IPS-20b (cell line): ENCODE data around the gene CFAP46.

Source experiments
- H3K27ac ChIP-seq: one replicate; pipeline ENCODE4 v1.5.1; 2013; ENCODE audit warnings: low read length
- H3K27me3 ChIP-seq: 2 replicates; pipeline ENCODE4 v1.6.1; 2013; ENCODE audit warnings: mild to moderate bottlenecking, low read length, inconsistent platforms; ENCODE audit not compliant: insufficient read depth
- H3K36me3 ChIP-seq: 2 replicates; pipeline ENCODE4 v1.6.1; 2013; ENCODE audit warnings: low read depth, mild to moderate bottlenecking, inconsistent platforms, low read length, moderate library complexity; ENCODE audit not compliant: insufficient read depth
- H3K4me1 ChIP-seq: 2 replicates; pipeline ENCODE4 v1.6.1; 2013; ENCODE audit warnings: mild to moderate bottlenecking, control low read depth, inconsistent platforms, low read length, moderate library complexity; ENCODE audit not compliant: insufficient read depth
- H3K4me3 ChIP-seq: 2 replicates; pipeline ENCODE4 v1.5.1; 2013; ENCODE audit warnings: mild to moderate bottlenecking, low read length, inconsistent platforms
- H3K9ac ChIP-seq: 2 replicates; pipeline ENCODE4 v1.6.1; 2013; ENCODE audit warnings: low read depth, mild to moderate bottlenecking, inconsistent platforms, low read length, moderate library complexity
- H3K9me3 ChIP-seq: 2 replicates; pipeline ENCODE4 v1.6.1; 2013; ENCODE audit warnings: mild to moderate bottlenecking, low read depth, low read length, inconsistent platforms; ENCODE audit not compliant: insufficient read depth

Gene CFAP46

DNA sequence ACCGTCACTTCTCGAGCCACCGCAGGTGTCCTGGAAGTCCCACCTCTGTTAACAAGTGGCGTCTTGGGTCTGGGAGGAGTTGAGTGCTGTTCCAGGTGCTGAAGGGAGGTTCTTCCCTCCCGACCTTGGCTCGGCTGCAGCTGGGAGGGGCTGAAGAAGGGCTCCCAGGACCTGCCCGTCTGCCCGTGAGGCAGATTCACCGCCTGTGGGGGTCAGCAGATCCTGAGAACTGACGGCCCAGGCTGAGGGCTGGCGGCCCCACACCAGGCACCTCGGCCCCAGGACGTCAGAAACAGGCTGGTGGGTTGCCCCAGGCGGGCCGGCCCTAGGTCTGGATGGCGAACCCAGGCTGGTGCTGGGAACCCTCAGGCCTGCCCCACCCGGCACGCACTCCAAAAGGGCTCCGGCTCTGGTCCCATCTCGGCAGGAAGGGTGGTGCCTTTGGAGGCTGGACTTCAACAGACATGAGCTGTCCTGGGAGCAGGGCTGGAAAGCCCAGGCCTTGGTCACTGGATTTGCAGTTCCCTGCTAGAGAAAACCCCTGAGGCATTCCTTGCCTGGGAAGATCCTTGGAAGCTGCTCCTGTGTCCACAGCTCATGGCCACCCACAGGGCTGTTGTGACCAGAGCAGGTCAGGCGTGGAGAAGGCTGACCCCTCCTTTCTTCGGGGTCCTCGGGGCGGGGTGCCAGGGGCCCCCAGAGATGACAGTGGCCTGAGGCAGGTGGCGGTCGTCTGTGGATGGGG is 42.6 kb upstream of the CFAP46 start:
- no peaks in the 10 kb centered on the region for H3K36me3 ChIP-seq
- no peak overlapping the region for H3K4me3 ChIP-seq
- no peaks in the 10 kb centered on the region for H3K27me3 ChIP-seq
- no peak overlapping the region for H3K27ac ChIP-seq
- no peaks in the 10 kb centered on the region for H3K9me3 ChIP-seq
- H3K4me1 ChIP-seq = no peaks in the 10 kb centered on the region
- H3K9ac ChIP-seq = no peak overlapping the region

DNA sequence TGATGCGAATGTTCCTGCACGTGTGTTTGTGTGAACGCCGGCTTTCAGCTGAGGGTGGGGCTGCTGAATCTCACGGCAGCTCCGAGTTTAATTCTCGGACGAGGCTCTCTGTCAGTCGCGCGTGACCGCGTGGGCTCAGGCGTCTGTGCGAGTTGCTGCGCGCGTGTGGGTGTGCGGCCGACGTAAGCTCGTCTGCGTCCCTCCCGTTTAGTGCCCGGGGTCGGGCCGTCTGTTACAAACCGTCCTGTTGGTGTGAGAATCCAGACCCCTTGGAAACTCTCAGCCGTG is 41.6 kb upstream of the CFAP46 start:
- no peak overlapping the region for H3K27ac ChIP-seq
- no peaks in the 10 kb centered on the region for H3K9me3 ChIP-seq
- no peaks in the 10 kb centered on the region for H3K27me3 ChIP-seq
- H3K4me1 ChIP-seq = no peaks in the 10 kb centered on the region
- no peaks in the 10 kb centered on the region for H3K36me3 ChIP-seq
- no peak overlapping the region for H3K4me3 ChIP-seq
- no peak overlapping the region for H3K9ac ChIP-seq

DNA sequence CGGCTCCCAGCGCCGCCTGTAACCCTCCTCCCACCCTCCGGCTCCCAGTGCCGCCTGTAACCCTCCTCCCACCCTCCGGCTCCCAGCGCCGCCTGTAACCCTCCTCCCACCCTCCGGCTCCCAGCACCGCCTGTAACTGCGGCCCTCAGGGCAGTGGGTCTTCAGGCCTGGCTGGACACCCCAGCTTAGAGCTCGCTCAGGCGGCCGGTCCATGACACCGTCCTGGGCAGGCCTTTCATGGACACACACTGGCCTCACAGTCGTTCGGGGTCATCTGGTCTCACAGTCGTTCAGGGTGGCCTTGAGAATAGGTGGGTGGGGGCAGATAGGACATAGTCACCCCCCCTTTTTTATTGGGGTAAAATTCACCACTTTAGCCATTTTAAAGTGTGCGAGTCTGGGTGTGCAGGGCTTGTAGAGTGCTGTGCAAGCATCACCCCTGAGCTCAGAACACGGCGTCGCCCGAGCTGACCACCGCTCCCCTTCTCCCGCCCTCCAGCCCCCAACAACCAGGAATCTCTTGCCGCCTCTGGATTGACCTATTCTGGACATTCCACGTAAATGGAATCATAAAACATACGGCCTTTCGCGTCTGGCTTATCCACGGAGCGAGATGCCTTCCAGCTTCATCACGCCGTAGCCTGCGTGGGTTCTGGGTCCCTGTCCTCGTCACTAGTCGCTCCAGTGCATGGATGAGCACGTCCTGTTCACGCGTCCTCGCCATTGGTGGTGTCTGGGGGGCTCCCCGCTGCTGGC is 41.1 kb upstream of the CFAP46 start:
- Histone ChIP-seq H3K9me3 (no peaks in the 10 kb centered on the region), H3K4me3 (no peak overlapping the region), H3K36me3 (no peaks in the 10 kb centered on the region), H3K9ac (no peak overlapping the region), H3K27me3 (no peaks in the 10 kb centered on the region), H3K27ac (no peak overlapping the region), H3K4me1 (no peaks in the 10 kb centered on the region)

DNA sequence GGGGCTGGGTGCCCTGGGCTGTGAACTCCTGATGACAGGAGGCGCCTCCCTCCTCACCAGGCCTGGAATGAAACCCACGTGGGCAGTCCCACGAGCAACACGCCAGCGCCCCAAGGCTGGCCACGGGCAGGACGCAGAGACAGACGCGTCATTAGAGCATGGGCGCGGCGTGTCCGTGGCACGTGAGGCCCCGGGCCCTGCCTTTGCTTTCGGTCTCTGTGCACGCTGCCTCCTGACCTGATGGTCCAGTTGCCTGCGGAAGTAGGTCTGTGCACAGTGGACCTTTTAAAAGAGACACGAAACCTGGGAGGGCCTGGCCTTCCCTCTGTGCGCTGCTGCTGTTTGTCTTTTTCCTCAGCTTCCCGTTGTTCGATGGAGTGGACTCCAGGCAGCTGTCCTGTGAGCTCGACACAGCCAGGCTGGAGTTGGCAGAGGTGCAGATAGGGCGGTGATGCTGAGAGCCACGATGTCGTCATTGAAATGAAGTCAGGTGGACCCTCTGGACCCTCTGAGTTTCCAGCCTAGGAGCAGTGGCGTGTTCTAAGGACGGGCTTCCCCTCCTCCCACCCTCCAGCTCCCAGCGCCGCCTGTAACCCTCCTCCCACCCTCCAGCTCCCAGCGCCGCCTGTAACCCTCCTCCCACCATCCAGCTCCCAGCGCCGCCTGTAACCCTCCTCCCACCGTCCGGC is 40.1 kb upstream of the CFAP46 start:
- H3K9ac ChIP-seq = no peak overlapping the region
- no peak overlapping the region for H3K27ac ChIP-seq
- H3K9me3 ChIP-seq = no peaks in the 10 kb centered on the region
- no peak overlapping the region for H3K4me3 ChIP-seq
- no peaks in the 10 kb centered on the region for H3K36me3 ChIP-seq
- no peaks in the 10 kb centered on the region for H3K4me1 ChIP-seq
- no peaks in the 10 kb centered on the region for H3K27me3 ChIP-seq

DNA sequence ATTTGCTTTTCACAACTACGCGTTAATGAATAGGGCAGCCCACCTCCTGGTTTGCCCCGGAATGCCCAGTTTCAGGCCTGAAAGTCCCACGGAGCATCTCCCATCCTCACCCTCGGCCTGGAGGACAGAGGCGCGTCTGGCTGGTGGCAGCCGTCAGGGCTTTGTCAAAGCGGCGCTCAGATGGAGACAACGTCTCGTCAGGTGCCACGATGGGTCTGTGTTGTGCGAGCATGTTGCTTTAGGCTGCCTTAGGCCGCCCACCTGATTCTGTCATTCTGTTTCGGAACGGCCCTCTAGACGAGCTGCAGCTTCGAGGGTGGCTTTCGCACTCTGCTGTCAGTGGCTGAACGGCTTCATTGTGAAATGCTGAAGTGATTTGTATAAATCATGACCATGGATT is 39.4 kb upstream of the CFAP46 start:
- no peaks in the 10 kb centered on the region for H3K27me3 ChIP-seq
- H3K36me3 ChIP-seq = no peaks in the 10 kb centered on the region

DNA sequence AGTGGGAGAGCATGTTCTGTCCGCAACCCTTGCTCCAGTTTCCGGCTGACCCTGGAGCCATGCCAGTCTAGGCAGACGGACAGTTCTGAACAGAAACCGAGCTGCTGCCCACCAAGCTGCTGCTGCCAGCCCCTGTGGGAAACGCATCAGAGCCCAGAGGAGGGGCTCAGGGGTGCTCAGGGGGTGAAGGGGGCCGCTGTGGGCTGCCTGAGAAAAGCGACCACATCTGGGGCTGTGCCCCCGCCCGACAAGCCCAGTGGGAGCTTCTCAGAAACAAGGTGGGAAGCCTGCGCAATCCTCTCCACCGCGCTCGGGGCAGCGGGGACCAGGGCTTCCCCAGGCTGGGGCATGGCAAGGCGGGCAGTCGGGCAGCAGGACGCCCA is 38.8 kb upstream of the CFAP46 start:
- no peaks in the 10 kb centered on the region for H3K36me3 ChIP-seq
- no peaks in the 10 kb centered on the region for H3K4me1 ChIP-seq
- no peak overlapping the region for H3K9ac ChIP-seq
- H3K9me3 ChIP-seq = no peaks in the 10 kb centered on the region
- no peak overlapping the region for H3K4me3 ChIP-seq
- H3K27ac ChIP-seq = no peak overlapping the region
- H3K27me3 ChIP-seq = no peaks in the 10 kb centered on the region

More for the DNA sequence above, 39.4 kb upstream of the CFAP46 start:
- Histone ChIP-seq H3K4me1 (no peaks in the 10 kb centered on the region), H3K4me3 (no peak overlapping the region), H3K9me3 (no peaks in the 10 kb centered on the region), H3K9ac (no peak overlapping the region), H3K27ac (no peak overlapping the region)

DNA sequence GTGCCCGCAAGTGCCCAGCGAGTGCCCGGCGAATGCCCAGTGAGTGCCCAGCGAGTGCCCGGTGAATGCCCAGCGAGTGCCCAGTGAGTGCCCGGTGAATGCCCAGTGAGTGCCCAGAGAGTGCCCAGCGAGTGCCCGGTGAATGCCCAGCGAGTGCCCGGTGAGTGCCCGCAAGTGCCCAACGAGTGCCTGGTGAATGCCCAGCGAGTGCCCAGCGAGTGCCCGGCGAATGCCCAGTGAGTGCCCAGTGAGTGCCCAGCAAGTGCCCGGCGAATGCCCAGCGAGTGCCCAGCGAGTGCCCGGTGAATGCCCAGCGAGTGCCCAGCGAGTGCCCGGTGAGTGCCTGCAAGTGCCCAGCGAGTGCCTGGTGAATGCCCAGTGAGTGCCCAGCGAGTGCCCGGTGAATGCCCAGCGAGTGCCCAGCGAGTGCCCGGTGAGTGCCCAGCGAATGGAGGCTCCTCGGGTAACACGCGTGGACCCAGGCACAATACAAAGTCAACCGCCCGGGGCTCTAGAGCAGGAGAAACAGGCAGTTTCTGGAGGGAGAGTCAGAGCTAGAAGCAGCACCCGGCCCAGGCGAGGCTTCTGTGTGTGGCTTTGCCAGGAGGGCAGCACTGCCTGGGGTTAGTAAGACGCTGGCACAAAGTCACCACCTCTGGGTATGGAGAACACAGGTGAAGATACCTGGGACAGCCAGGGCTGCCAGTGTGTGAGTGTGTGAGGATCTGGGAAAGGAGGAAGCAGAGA is 38.2 kb upstream of the CFAP46 start:
- Histone ChIP-seq H3K9me3 (no peaks in the 10 kb centered on the region), H3K27ac (no peak overlapping the region), H3K4me3 (no peak overlapping the region), H3K36me3 (no peaks in the 10 kb centered on the region), H3K4me1 (no peaks in the 10 kb centered on the region), H3K9ac (no peak overlapping the region), H3K27me3 (no peaks in the 10 kb centered on the region)

DNA sequence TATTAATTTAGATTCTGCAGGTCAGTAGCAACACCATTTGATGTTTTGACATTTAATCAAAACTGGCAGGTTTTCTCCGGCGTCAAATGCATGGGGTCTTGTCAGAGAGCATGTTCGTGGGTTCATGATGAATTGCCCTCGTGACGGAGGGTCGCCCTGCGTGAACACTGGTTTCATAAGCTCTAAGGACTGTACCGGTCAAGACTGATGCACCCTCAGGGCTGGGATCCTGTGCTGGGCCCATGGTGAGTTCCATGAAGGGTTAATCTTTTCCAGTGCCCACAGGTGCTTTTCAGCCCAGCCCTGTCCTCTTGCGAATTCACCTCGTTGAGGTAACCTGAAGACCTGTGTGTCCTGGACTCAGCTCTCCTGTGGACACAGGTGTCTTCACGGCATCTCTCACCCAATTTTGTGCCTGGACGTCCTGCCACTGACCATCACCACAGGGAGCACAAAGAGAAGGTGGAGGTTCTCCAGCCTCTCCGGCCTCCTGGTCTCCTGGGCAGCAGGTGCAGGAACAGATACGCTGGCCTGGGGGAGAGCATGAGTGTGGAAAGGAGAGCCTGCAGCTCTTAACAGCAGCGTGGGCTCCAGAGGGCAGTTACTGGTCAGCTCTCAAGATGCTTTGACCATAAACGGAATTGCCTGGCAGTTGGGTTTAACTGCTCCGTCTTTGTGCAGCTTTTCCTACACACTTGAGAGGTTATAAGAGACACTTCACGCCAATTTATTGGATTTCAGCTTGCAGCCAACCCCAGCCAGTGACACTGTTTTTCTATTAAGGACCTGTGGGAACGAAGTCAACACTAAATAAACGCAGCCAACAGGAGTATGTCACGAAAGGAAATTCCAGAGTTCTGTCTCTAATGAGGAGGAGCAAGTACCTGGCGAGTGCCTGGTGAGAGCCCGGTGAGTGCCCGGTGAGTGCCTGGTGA is 37.4 kb upstream of the CFAP46 start:
- Histone ChIP-seq H3K36me3 (no peaks in the 10 kb centered on the region), H3K4me3 (no peak overlapping the region), H3K4me1 (no peaks in the 10 kb centered on the region), H3K9ac (no peak overlapping the region), H3K9me3 (no peaks in the 10 kb centered on the region), H3K27me3 (no peaks in the 10 kb centered on the region), H3K27ac (no peak overlapping the region)

DNA sequence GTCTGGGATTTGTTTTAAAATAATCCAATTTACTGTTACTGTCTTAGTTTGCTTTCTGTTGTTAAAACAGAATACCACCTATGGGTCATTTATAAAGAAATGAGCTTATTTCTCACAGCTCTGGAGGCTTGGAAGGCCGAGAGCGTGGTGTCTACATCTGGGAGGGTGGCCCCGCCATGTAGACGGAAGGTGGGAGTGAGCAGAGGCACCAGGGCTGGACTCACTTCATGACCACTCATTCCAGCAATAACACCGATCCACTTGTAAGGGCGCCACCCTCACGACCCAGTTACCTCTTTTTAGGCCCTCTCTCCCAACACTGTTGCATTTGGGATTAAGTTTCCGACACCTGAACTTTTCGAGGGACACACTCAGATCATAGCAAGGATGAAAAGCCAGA is 36.2 kb upstream of the CFAP46 start:
- Histone ChIP-seq H3K27me3 (no peaks in the 10 kb centered on the region), H3K27ac (no peak overlapping the region), H3K36me3 (no peaks in the 10 kb centered on the region), H3K4me3 (no peak overlapping the region), H3K9me3 (no peaks in the 10 kb centered on the region), H3K9ac (no peak overlapping the region), H3K4me1 (no peaks in the 10 kb centered on the region)

DNA sequence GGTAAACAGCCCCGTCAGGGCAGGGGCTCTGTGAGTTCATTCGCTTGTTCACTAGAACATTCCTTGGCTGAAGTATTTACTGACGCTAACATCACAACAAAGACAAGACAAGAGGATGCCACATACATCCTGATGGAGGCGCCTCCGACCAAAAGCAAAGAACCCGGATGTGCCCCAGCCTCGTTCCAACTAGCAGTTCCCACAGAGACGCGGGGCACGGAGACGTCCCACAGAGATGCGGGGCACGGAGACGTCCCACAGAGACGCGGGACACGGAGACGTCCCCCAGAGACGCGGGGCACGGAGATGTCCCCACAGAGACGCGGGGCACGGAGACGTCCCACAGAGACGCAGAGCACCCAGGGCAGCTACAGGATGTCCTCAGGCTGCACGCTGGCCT is 35.4 kb upstream of the CFAP46 start:
- H3K9ac ChIP-seq = no peak overlapping the region
- H3K4me3 ChIP-seq = no peak overlapping the region
- no peaks in the 10 kb centered on the region for H3K4me1 ChIP-seq
- no peaks in the 10 kb centered on the region for H3K36me3 ChIP-seq
- no peaks in the 10 kb centered on the region for H3K27me3 ChIP-seq
- no peak overlapping the region for H3K27ac ChIP-seq
- H3K9me3 ChIP-seq = no peaks in the 10 kb centered on the region

DNA sequence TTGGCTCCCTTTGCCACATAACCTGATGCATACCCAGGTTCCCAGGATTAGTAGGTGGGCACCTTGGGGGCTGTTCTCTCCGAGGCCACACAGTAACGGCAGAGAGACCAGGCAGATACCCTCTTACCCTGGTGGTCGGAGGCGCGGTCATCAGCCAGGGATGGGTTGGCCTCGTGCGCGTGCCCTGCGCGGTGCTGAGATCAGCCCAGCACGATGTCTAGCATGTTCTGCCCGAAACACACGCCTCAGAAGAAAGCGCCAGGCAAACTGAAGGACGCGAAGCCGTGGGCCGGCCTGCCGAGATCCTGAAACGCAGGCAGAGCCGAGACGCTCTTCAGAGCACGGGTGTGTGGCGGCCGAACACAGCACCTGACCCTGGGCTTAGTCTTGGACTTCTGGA is 34.7 kb upstream of the CFAP46 start:
- no peak overlapping the region for H3K27ac ChIP-seq
- H3K36me3 ChIP-seq = no peaks in the 10 kb centered on the region
- no peak overlapping the region for H3K4me3 ChIP-seq
- H3K27me3 ChIP-seq = peaks cover 1% of the 10 kb centered on the region; the same call in 1 of the 2 replicates
- H3K4me1 ChIP-seq = peaks cover 2% of the 10 kb centered on the region; the same call in 1 of the 2 replicates
- H3K9me3 ChIP-seq = no peaks in the 10 kb centered on the region
- H3K9ac ChIP-seq = no peak overlapping the region
